ENCODE results near the gene TMEM14B. TPM values are rescaled to one million over a fixed set of nuclear protein-coding genes. Genes with fewer than 3 reads are reported as not detected.

TMEM14B gene
- total RNA-seq: 61.5 TPM

GRCh38 chr6:10747251-10747972 is at the start of gene TMEM14B:
TSS of gene TMEM14B (plus strand) at chr6:10747805. CDS start at chr6:10749246, 1,441 bp downstream.

GRCh38 chr6:10722820-10723566 is 24.6 kb upstream of the TMEM14B start, which contains the start of gene TMEM14C:
TSS of gene TMEM14C (plus strand) at chr6:10723070. CDS start at chr6:10724614, 1,544 bp downstream.

Other genes with a start within 250 kb of the TMEM14B start
- 34.2 TPM for gene GCNT2, start 226.5 kb upstream of the TMEM14B start, total RNA-seq
- gene C6orf52, start 53.2 kb upstream of the TMEM14B start, total RNA-seq: not detected
- 12.8 TPM for gene PAK1IP1, start 52.8 kb upstream of the TMEM14B start, total RNA-seq
- 73.2 TPM for gene TMEM14C, start 24.7 kb upstream of the TMEM14B start, total RNA-seq
- gene MAK, start 90.7 kb downstream of the TMEM14B start, total RNA-seq: 61.8 TPM
- not detected for gene GCM2, start 134.2 kb downstream of the TMEM14B start, total RNA-seq
- gene SYCP2L, start 139.2 kb downstream of the TMEM14B start, total RNA-seq: 3.2 TPM

Data from camera-type eye (tissue), 1 donor.